ENCODE results near the gene DOCK8.

The DOCK8 gene

DNA sequence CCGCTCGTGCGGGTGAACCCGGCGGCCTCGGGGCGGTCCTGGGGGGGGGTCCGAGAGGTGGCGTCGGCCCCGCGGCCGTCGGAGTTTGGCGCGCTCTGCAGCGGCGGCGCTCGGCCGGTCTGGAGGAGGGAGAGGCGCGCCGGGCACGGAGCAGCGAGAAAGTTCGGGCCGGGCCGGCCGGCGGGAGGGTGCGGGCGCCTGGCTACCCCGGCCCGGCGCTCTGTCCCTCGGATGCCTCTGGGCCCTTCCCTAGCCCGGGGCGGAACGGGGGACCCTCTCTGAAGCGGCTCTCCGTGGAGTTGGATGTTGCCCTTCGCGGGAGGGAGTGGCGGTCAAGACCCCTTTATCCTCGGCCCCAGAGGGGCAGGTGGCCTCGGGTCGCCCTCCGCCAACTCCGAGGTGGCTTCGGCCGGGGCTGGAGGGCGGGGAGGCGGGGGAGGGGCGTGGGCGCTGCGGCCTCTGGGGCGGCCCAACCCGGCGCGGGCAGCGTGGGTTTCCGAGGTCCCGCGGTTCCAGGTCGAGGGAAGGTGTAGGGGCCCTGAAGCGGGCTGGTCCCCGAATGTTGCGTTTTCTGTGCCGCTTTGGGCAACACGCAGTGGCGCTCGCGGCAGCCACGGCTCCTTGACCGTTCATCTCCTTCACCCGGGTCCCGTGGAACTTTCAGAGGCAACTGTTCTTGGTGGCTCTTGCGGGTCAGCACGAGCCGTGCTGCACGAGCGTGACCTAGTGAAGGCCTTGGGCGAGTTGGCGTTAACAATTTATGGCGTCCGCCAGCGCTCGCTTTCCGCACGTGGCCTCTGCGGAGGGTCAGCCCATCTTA, 290.5 kb downstream of the DOCK8 start:
- no peak overlapping the region for H3K4me3 ChIP-seq (ENCODE audit: control insufficient read depth, low read depth, low read length)
- TF ChIP-seq, protein P1, sequence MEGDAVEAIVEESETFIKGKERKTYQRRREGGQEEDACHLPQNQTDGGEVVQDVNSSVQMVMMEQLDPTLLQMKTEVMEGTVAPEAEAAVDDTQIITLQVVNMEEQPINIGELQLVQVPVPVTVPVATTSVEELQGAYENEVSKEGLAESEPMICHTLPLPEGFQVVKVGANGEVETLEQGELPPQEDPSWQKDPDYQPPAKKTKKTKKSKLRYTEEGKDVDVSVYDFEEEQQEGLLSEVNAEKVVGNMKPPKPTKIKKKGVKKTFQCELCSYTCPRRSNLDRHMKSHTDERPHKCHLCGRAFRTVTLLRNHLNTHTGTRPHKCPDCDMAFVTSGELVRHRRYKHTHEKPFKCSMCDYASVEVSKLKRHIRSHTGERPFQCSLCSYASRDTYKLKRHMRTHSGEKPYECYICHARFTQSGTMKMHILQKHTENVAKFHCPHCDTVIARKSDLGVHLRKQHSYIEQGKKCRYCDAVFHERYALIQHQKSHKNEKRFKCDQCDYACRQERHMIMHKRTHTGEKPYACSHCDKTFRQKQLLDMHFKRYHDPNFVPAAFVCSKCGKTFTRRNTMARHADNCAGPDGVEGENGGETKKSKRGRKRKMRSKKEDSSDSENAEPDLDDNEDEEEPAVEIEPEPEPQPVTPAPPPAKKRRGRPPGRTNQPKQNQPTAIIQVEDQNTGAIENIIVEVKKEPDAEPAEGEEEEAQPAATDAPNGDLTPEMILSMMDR (IDR thresholded peaks at IDR 0.05; ENCODE audit: control insufficient read depth, insufficient read depth, low read depth, low read length, missing control alignments), result no peak
- DNase-seq (ENCODE audit: low read depth), result no peak

DNA sequence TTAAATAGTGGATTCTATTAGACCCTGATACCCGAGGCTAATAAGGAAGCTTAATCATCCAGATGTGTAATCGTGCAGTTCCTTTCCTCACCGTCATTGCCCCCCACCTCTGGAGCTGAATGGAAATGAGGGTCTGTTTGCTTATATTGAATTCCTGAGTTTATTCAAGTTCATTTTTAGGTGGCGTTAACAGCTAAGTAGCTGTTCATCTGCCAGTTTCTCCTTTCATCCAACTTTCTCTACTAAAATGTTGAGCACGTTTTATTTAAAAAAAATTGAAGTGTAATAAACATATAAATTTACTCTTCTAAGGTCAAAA, 291.0 kb downstream of the DOCK8 start:
- no peak overlapping the region for H3K4me3 ChIP-seq (ENCODE audit: control insufficient read depth, low read depth, low read length)
- DNase-seq (ENCODE audit: low read depth), result no peak
- TF ChIP-seq, protein P1 (IDR thresholded peaks at IDR 0.05; ENCODE audit: control insufficient read depth, insufficient read depth, low read depth, low read length, missing control alignments), result no peak

DNA sequence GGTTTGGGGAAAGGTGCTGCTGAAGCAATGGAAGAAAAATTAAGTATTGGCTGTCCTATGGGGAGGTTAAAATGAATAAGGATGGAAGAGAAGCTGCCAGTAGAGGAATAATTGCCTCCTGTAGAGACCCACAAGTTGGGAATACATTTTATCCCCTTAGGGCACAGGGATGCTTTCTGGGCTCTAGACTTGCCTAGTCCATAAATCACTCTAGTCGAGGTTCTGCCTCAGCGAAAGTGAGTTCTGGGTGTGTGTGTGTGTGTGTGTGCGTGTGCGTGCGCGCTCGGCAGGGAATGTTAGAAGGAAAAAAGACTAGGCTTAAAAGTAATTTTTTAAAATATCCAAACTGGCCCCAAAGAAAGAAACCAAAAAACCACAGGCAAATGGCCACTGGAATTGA, 291.6 kb downstream of the DOCK8 start:
- TF ChIP-seq, protein P1 (IDR thresholded peaks at IDR 0.05; ENCODE audit: control insufficient read depth, insufficient read depth, low read depth, low read length, missing control alignments), result no peak
- no peak overlapping the region for H3K4me3 ChIP-seq (ENCODE audit: control insufficient read depth, low read depth, low read length)

DNA sequence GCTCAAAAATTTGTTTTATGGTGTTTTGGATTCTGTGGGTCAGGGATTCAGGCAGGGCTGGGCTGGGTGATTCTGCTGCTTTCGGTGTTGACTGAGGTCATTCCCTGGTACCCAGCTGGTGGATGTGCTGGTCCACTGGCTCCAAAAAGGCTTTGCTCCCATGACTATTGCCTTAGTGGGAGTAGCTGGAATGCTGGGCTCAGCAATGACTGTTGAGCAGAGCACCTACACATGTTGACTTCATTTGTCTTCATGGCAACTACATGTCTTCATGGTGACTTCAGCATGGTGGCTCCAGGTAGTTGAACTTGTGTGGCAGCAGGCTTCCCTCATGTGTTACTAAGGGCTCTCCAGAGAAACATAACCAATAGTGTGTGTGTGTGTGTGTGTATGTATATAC, 297.2 kb downstream of the DOCK8 start:
- DNase-seq (ENCODE audit: low read depth), result no peak
- TF ChIP-seq, protein P1 (IDR thresholded peaks at IDR 0.05; ENCODE audit: control insufficient read depth, insufficient read depth, low read depth, low read length, missing control alignments), result no peak
- H3K4me3 ChIP-seq (ENCODE audit: control insufficient read depth, low read depth, low read length), result no peak overlapping the region

More for the DNA sequence above, 291.6 kb downstream of the DOCK8 start:
- DNase-seq (ENCODE audit: low read depth), result no peak

DNA sequence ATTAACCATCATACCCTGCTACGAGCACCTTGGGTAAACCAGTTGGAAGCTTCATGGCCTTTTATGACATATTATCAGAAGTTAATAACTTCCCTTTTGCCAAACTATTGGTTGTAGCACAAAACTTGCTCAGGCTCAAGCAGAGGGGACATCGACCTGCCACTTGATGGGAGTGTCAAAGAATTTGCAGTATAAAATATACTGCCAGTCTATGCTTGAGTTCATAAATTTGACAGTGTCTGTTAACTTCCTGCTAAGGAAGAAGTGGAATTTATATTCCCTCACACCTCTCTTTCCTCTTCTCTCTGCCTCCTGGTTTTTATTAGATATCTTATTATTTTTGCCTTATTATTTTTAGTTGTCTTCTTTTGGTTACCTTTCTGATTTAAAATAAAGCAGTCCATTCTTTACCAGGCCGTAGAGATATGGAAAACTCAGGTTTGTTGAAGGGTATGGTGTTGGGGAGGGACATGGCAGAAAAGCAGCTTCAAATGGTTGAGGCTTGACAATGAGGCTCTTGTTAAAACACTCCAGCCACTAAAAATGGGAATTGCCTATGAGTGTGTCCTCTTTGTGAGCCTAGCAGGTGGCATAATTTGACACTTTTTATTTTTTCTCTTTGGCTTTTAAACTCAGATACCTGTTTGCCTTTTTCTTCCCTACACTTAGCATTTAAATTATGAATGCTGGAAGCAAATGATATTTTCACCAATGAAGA, 298.0 kb downstream of the DOCK8 start:
- TF ChIP-seq, protein P1 (IDR thresholded peaks at IDR 0.05; ENCODE audit: control insufficient read depth, insufficient read depth, low read depth, low read length, missing control alignments), result no peak
- DNase-seq (ENCODE audit: low read depth), result no peak
- H3K4me3 ChIP-seq (ENCODE audit: control insufficient read depth, low read depth, low read length), result no peak overlapping the region
